ENCODE results near the gene RAVER1.
A peak's percentile ranks its signal among the peaks of the same experiment; 100 is the strongest.
"Not testable (repeated sequence)": the region's sequence is repeated elsewhere in the genome, so short reads cannot be mapped to it uniquely, and the experiment has no call there.

RAVER1 gene, protein sequence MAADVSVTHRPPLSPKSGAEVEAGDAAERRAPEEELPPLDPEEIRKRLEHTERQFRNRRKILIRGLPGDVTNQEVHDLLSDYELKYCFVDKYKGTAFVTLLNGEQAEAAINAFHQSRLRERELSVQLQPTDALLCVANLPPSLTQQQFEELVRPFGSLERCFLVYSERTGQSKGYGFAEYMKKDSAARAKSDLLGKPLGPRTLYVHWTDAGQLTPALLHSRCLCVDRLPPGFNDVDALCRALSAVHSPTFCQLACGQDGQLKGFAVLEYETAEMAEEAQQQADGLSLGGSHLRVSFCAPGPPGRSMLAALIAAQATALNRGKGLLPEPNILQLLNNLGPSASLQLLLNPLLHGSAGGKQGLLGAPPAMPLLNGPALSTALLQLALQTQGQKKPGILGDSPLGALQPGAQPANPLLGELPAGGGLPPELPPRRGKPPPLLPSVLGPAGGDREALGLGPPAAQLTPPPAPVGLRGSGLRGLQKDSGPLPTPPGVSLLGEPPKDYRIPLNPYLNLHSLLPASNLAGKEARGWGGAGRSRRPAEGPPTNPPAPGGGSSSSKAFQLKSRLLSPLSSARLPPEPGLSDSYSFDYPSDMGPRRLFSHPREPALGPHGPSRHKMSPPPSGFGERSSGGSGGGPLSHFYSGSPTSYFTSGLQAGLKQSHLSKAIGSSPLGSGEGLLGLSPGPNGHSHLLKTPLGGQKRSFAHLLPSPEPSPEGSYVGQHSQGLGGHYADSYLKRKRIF

DNA sequence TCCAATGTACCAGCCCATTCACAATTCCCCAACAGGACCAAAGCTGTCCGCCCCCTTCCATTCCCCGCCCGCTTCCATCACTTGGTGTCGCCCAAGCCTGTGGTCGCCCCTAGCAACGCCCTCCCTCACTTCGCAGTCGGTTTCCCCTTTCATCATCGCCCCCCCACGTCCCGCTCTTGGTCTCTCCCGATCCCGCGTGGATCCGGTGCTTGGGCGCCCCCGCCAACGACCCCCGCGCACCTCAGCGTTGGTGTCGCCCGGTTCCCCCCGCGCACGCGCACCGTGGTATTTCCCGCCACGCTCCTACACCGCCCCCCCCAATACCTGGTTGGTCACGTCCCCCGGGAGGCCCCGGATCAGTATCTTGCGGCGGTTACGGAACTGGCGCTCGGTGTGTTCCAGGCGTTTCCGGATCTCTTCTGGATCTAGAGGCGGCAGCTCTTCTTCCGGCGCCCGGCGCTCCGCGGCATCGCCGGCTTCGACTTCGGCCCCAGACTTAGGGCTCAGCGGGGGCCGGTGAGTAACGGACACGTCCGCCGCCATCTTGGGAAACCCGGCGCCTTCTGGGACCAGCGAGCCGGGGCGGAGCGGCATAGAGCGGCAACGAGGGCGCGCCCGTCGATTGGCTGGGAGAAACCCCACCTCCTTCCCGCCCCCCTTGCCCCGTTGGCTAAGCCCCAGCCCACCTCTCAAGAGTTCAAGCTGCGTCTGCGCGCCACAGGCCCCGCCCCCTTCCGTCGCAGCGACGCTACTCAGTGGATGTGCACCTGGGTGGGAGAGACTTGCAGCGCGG, at the start of gene RAVER1:
TSS of gene RAVER1 (minus strand) at position 565 of the 793 bp plus-strand sequence. CDS start at position 543, 22 bp downstream.
- DNase-seq = peak; percentile 98

DNA sequence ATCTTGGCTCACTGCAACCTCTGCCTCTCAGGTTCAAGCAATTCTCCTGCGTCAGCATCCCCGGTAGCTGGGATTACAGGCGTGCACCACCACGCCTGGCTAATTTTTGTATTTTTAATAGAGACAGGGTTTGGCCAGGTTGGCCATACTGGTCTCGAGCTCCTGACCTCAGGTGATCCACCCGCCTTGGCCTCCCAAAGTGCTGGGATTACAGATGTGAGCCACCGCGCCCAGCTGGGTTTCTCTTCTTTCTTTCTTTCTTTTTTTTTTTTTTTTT, 49.8 kb upstream of the RAVER1 start:
- DNase-seq = not testable (repeated sequence)

DNA sequence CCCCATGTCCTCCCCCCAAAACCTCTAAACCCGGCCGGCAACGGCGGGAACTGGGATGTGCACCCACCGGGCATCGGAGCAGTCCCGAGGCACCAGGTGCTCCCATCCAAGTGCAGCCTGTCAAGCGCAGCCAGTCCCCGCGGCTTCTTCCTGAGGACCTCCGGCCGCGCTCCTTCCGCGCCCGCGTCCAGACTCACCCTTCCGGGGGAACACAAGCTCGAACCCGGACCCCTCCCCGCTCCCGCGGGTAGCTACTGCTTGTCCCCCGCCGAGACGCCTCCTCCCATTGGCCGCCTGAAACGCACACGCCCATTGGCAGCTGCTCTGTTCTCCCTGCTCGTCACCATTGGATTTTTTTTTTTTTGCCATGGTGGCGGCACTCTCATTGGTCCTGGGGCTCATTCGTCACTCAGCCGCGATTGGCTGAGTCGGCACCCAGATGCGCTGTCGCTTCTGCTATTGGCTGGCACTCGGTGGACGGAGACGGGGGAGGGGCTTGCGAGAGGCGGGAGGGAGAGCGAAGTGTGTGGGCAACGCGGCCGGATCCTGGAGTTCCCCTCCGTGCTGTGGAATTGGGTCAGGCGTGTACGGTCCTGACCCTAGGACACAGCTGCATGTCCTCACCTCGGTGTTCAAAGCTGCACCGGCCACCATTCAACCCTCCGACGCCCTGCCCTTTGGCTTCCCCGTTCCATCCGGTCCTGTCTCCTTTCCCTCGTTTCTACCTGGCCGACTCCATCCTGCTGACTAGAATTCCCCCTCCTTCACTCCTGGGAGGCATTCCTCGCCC, 47.2 kb upstream of the RAVER1 start, which contains the start of gene TYK2:
TSS of gene TYK2 (minus strand) at position 260 of the 790 bp plus-strand sequence. CDS start 2,166 bp downstream, outside the sequence.
- peak; percentile 99 for DNase-seq

GRCh38 chr19:10379880-10380312, 46.6 kb upstream of the RAVER1 start:
- no peak for DNase-seq

GRCh38 chr19:10378124-10378523, 44.8 kb upstream of the RAVER1 start:
- DNase-seq = no peak

DNA sequence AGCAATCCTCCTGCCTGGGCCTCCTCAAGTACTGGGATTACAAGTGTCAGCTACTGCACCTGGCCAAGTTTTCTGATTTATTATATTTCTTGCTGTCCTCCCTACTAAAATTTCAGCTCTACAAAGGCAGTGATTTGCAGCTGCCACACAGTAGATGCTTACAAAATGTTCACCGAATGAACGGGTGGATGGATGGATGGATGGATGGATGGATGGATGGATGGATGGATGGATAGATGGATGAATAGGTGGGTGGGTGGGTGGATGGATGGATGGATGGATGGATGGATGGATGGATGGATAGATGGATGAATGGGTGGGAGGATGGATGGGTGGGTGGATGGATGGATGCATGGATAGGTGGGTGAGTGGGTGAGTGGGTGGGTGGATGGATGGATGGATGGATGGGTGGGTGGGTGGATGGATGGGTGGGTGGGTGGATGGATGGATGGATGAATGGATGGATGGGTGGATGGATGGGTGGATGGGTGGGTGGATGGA, 43.9 kb upstream of the RAVER1 start:
- DNase-seq = not testable (repeated sequence)

DNA sequence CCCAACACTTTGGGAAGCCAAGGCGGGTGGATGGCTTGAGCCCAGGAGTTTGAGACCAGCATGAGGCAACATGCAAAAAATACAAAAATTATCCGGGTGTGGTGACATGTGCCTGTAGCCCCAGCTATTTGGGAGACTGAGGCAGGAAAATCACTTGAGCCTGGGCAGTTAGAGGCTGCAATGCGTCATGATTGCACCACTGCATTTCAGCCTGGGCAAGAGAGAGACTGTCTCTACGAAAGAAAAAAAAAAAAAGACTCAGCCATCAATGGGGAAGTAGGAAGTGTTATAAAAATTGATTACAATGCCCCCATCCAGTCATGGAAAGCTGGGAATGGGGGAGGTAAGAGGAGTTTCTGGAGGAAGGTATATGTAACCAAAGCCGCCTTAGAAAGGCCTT, 41.6 kb upstream of the RAVER1 start:
- DNase-seq = no peak

GRCh38 chr19:10372690-10373089, 39.4 kb upstream of the RAVER1 start:
- DNase-seq = no peak

- no peak for DNase-seq
Observed at GRCh38 chr19:10368101-10368803, 34.9 kb upstream of the RAVER1 start.

- not testable (repeated sequence) for DNase-seq
Observed at GRCh38 chr19:10366950-10367512, 33.7 kb upstream of the RAVER1 start.

DNA sequence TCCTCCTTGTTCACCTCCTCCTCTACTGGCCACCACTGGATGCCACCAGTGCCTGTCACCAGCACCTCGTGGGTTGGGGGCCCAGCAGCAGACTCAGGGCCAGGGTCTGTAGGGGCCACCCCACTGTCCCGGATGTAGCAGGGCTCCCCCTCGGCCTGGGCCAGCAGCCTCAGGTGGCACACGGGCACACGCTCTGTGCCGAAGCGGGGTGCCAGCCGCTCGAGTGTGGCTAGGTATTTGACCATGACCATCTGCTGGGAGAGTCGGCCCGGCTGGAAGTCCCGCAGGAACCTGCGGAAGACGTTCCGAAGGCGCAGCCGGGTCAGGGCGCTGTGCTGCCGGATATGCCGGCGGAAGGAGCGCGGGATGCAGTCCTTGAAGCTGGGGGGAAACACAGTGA, 32.2 kb upstream of the RAVER1 start:
- no peak for DNase-seq

- no peak for DNase-seq
Observed at GRCh38 chr19:10364644-10365043, 31.3 kb upstream of the RAVER1 start.

- no peak for DNase-seq
Observed at GRCh38 chr19:10363789-10364281, 30.5 kb upstream of the RAVER1 start.

GRCh38 chr19:10362259-10362658, 28.9 kb upstream of the RAVER1 start:
- no peak for DNase-seq

- DNase-seq = no peak
Observed at GRCh38 chr19:10361569-10362011, 28.3 kb upstream of the RAVER1 start.

DNA sequence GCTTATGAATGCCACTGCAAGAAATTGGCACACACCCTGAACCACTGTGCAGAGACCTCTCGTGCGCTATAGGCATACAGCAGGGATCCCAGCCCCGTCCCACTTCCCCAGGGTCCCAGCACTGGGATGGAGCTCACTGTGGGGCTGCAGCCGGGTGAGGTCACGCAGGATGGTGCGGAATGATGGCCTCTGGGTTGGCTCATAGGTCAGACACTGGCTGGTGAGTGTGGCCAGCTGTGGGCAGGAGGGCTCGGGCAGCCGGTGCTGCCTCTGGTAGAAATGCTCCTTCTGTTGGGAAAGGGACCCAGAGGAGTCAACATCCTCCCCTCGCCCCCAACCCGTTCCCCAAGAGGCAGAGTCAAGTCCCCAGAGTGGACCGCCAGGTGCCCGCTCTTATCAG, 23.1 kb upstream of the RAVER1 start:
- no peak for DNase-seq

DNA sequence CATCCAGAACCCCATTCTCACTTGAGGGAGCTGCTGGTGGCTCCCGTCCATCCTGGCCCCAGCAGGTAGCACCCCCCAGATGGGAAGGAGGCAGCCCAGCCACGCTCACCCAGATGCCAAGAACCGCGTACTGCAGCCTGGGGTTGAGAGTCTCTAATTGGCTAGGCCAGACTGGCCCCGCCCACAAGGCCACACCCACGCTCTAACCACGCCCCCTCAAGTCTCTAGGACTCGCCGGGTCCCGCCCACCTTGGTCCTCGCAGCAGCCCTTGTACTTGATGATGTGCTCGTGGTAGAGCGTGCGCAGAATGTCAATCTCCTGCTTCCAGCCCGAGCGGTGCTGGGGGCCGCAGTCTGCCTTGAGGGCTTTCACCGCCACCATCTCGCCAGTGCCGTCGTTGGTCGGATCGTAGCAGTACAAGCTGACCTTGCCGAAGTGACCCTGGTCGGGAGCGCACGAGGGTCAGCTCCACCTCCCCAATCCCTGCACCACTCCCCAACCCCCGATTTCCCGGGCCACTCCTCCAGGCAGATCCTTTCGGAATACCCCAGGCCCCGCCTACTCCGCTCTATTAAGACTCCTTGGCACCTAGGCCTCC, 20.6 kb upstream of the RAVER1 start:
- peak; percentile 48 for DNase-seq

GRCh38 chr19:10352764-10353671, 19.7 kb upstream of the RAVER1 start:
- peak; percentile 71 for DNase-seq

DNA sequence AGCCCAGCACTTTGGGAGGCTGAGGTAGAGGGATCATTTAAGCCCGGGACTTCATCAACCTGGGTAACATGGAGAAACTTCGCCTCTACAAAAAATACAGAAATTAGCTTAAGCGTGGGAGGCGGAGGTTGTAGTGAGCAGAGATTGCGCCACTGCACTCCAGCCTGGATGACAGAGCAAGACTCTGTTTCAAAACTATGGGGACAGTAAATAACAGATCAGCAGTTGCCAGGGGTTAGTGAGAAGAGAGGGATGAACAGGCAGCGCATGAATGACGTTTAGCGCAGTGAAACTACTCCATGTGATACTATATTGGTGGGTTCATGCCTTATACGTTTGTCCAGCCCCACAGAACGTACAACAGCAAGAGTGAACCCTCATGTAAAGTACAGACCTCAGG, 13.2 kb upstream of the RAVER1 start:
- DNase-seq = no peak

All from left hindlimb (tissue), 1 donor.